Thyroid gland (tissue), 4 donors: ENCODE results near the gene BOC.

Source experiments
- POLR2A ChIP-seq, 2 donors: fragments of 450-650 bp; IDR thresholded peaks; one replicate each; pipeline ENCODE4 v1.6.1; 2017; ENCODE audit warnings: antibody characterized with exemption in 2 of 2, mild to moderate bottlenecking in 2 of 2, moderate library complexity in 1 of 2
- TF ChIP-seq, protein P1 (sequence below), 6 experiments: fragments of 200-600 bp in 3 of 6; fragments of 450-650 bp in 3 of 6; sonication (generic) in 3 of 6; IDR thresholded peaks; one replicate each; pipeline ENCODE4 v1.5.1; 2016 to 2019; ENCODE audit warnings: antibody characterized with exemption in 6 of 6, mild to moderate bottlenecking in 2 of 6, inconsistent platforms in 1 of 6, moderate library complexity in 1 of 6

DNA sequence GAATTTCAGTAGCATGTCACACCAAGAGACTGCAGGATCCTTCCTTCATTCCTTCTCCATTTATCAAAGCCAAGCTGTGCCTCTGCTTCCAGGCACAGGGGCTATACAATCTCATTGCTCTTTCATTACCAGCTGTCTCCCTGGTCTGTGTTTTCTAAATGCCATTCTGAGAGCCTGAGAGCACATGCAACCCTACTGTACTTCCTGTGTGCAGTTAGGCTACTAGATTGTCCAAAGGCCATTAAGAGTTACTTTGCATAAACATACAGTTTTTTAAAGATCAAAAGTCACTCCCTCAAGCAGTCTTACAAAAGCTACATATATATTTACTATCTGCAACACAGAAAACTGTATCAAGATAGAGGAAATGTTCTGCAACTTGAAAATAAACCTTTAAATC is 119.8 kb downstream of the BOC start:
- TF ChIP-seq, protein P1, sequence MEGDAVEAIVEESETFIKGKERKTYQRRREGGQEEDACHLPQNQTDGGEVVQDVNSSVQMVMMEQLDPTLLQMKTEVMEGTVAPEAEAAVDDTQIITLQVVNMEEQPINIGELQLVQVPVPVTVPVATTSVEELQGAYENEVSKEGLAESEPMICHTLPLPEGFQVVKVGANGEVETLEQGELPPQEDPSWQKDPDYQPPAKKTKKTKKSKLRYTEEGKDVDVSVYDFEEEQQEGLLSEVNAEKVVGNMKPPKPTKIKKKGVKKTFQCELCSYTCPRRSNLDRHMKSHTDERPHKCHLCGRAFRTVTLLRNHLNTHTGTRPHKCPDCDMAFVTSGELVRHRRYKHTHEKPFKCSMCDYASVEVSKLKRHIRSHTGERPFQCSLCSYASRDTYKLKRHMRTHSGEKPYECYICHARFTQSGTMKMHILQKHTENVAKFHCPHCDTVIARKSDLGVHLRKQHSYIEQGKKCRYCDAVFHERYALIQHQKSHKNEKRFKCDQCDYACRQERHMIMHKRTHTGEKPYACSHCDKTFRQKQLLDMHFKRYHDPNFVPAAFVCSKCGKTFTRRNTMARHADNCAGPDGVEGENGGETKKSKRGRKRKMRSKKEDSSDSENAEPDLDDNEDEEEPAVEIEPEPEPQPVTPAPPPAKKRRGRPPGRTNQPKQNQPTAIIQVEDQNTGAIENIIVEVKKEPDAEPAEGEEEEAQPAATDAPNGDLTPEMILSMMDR (IDR thresholded peaks at IDR 0.05): no peak
- TF ChIP-seq POLR2A (IDR thresholded peaks at IDR 0.05): no peak
